PC-9 (cell line): ENCODE measurements around the gene RAET1L.

Experiments
- EZH2 ChIP-seq: fragments of 200-600 bp; sonication (generic); IDR thresholded peaks from 2 replicates; pipeline ENCODE4 v1.8.0; 2017; ENCODE audit warnings: antibody characterized with exemption, low read depth
- TF ChIP-seq, protein P1 (sequence below): fragments of 200-600 bp; sonication (generic); conservative IDR thresholded peaks from 2 replicates; pipeline ENCODE4 v1.6.1; 2017; ENCODE audit warnings: mixed run types, antibody characterized with exemption, mild to moderate bottlenecking, moderate library complexity

DNA sequence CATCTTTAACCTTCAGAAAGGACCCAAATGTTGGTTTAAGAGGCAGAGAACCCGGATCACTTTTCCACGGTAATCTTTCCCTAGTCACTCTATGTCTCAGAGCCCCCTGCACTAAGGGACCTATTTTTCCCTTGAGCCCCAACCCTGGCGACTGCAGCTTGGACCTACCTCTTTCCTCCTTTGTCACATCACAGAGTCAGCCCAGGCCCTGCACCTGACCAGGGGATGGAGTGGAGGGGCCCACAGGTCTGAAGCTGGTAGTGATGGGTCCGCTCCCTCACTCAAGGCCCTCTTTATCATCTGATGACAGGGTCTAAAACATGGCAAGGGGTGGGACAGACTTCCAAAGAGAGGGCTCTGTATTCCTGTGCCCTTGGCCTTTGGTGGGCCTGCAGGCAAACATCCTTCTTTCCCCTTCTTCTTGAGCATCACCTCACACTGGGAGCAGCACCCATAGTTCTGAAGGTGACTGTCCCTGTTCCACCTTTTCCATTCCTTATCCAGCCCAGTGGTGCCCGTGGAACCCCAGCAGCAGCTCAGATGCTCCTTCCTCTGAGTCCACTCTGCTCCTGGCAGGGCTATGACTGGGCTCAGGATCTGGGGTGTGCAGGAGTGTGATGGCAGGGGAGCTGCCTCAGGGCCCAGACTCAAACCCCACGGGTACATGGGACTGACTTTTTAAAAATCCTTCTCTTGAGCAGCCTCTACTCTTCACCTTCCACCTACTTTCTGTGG is 6.3 kb downstream of the RAET1L start:
- TF ChIP-seq EZH2: no peak
- TF ChIP-seq, protein P1, sequence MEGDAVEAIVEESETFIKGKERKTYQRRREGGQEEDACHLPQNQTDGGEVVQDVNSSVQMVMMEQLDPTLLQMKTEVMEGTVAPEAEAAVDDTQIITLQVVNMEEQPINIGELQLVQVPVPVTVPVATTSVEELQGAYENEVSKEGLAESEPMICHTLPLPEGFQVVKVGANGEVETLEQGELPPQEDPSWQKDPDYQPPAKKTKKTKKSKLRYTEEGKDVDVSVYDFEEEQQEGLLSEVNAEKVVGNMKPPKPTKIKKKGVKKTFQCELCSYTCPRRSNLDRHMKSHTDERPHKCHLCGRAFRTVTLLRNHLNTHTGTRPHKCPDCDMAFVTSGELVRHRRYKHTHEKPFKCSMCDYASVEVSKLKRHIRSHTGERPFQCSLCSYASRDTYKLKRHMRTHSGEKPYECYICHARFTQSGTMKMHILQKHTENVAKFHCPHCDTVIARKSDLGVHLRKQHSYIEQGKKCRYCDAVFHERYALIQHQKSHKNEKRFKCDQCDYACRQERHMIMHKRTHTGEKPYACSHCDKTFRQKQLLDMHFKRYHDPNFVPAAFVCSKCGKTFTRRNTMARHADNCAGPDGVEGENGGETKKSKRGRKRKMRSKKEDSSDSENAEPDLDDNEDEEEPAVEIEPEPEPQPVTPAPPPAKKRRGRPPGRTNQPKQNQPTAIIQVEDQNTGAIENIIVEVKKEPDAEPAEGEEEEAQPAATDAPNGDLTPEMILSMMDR: no peak
